Ishikawa (cell line): Measurements from ENCODE around the gene IKZF3.

Experiments used
- CEBPB ChIP-seq: IDR thresholded peaks from 2 replicates; pipeline ENCODE4 v1.6.1; 2012
- CREB1 ChIP-seq: IDR thresholded peaks from 2 replicates; pipeline ENCODE4 v1.6.1; 2012; ENCODE audit warnings: low read depth
- EGR1 ChIP-seq: IDR thresholded peaks from 2 replicates; pipeline ENCODE4 v1.6.1; 2012
- EP300 ChIP-seq: IDR thresholded peaks from 2 replicates; pipeline ENCODE4 v1.6.1; 2012; ENCODE audit warnings: borderline replicate concordance
- FOXM1 ChIP-seq: IDR thresholded peaks from 2 replicates; pipeline ENCODE4 v1.6.1; 2012; ENCODE audit warnings: low read depth, borderline replicate concordance
- NFIC ChIP-seq: IDR thresholded peaks from 2 replicates; pipeline ENCODE4 v1.6.1; 2012
- RAD21 ChIP-seq: IDR thresholded peaks from 2 replicates; pipeline ENCODE4 v1.6.1; 2012; ENCODE audit warnings: low read depth
- TAF1 ChIP-seq: IDR thresholded peaks from 2 replicates; pipeline ENCODE4 v1.6.1; 2012; ENCODE audit warnings: low read depth, mild to moderate bottlenecking
- TCF12 ChIP-seq: IDR thresholded peaks from 2 replicates; pipeline ENCODE4 v1.6.1; 2012; ENCODE audit warnings: low read depth
- TEAD4 ChIP-seq: IDR thresholded peaks from 2 replicates; pipeline ENCODE4 v1.6.1; 2012
- YY1 ChIP-seq: IDR thresholded peaks from 2 replicates; pipeline ENCODE4 v1.6.1; 2012; ENCODE audit warnings: low read depth
- ZBTB7A ChIP-seq: IDR thresholded peaks from 2 replicates; pipeline ENCODE4 v1.6.1; 2012; ENCODE audit warnings: low read depth
- TF ChIP-seq, protein P1 (sequence below): IDR thresholded peaks from 2 replicates; pipeline ENCODE4 v1.6.1; 2012
- TF ChIP-seq, protein P2 (sequence below): IDR thresholded peaks from 2 replicates; pipeline ENCODE4 v1.6.1; 2012; ENCODE audit warnings: low read depth, mild to moderate bottlenecking
- TF ChIP-seq, protein P3 (sequence below): IDR thresholded peaks from 2 replicates; pipeline ENCODE4 v1.6.1; 2012

Gene IKZF3

DNA sequence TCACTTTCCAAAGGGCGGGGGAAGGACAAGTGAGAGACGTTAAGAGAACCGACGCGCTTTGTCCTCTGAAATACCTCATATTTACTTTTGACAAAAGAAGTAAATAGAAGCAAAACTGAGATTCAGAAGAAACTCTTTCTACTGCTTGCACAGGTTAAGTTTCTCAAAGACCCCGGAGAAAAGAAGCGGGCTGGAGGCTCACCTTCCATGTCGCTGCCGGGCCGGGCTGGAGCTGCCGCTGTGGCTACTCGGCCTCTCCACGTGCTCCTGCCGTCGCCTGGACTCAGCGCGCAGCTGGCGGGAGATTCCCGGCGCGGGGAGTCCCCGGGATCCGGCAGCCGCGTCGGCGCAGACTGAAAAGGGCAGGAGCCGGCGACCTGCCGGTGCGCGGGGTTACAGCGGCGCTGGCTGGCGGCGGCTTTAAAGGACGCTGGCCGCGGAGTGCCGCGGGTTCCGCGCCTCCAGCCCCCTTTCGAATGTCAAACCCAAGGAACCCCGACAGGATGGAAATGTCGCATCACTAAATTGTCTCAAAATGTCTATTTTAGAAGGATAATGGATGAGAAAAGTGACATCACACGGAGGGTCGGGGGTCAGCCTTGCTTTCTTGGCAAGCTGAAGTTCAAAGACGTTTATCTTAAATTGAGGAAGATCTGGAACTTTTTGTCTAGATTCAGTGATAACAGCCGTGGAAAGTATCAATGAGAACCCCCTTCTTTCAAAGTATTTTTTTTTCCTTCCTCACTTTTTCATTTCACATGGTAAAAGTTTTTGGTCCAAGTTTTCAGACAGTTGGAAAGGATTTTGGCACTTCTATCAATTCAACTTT lies at the start of gene IKZF3:
TSS of gene IKZF3 (minus strand) at position 395 of the 829 bp plus-strand sequence. CDS start at position 209, 186 bp downstream.
- TF ChIP-seq, protein P1, sequence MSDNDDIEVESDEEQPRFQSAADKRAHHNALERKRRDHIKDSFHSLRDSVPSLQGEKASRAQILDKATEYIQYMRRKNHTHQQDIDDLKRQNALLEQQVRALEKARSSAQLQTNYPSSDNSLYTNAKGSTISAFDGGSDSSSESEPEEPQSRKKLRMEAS, result peak; percentile 97
- peak; percentile 45; the same call in 1 of the 2 replicates for TF ChIP-seq RAD21
- no peak for TF ChIP-seq TAF1

DNA sequence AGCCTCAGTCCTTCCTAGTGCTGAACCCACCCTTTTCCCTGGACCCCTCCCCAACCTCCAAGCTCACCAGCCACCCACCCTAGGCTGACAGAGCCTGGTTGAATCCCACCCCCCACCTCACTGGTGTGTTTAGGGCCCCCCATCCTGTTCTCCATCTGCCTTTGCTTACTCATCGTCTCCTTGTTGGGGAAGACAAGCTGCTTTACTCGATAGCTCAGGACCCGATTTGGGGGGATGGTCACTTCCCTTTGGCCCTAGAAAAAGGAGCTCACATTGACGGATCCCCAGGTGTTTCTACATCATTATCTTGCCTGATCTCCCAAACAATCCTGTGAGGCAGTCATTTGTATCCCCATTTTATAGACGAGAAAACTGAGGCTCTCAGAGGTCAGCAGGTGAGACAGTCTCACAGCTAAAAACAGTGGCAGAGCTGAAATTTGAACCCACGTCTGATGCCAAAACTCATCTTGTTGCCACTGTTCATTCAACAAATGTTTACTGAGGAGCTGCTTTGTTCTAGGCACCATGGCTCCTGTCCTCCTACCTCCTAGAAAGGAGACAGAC lies 44.8 kb upstream of the IKZF3 start:
- TF ChIP-seq CREB1 (no peak), FOXM1 (no peak), TEAD4 (no peak), YY1 (no peak), CEBPB (no peak), EP300 (no peak)
- TF ChIP-seq, protein P2, sequence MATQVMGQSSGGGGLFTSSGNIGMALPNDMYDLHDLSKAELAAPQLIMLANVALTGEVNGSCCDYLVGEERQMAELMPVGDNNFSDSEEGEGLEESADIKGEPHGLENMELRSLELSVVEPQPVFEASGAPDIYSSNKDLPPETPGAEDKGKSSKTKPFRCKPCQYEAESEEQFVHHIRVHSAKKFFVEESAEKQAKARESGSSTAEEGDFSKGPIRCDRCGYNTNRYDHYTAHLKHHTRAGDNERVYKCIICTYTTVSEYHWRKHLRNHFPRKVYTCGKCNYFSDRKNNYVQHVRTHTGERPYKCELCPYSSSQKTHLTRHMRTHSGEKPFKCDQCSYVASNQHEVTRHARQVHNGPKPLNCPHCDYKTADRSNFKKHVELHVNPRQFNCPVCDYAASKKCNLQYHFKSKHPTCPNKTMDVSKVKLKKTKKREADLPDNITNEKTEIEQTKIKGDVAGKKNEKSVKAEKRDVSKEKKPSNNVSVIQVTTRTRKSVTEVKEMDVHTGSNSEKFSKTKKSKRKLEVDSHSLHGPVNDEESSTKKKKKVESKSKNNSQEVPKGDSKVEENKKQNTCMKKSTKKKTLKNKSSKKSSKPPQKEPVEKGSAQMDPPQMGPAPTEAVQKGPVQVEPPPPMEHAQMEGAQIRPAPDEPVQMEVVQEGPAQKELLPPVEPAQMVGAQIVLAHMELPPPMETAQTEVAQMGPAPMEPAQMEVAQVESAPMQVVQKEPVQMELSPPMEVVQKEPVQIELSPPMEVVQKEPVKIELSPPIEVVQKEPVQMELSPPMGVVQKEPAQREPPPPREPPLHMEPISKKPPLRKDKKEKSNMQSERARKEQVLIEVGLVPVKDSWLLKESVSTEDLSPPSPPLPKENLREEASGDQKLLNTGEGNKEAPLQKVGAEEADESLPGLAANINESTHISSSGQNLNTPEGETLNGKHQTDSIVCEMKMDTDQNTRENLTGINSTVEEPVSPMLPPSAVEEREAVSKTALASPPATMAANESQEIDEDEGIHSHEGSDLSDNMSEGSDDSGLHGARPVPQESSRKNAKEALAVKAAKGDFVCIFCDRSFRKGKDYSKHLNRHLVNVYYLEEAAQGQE, result no peak
- TF ChIP-seq, protein P3, sequence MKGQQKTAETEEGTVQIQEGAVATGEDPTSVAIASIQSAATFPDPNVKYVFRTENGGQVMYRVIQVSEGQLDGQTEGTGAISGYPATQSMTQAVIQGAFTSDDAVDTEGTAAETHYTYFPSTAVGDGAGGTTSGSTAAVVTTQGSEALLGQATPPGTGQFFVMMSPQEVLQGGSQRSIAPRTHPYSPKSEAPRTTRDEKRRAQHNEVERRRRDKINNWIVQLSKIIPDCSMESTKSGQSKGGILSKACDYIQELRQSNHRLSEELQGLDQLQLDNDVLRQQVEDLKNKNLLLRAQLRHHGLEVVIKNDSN, result no peak

DNA sequence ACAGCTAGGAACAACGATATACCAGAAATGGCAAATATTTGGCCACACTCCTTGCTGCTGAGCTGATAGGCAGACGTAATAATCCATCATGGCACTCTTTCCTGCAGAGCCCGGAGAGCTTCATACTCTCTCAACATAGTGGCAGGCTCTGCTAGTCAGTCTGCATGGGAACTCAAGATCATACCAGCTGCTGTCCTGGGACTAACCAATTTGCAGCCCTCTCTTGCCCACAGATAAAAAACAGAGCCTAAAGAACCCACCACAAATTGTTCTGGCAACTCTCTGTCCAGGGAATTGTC lies 40.8 kb upstream of the IKZF3 start:
- no peak for TF ChIP-seq ZBTB7A
- TF ChIP-seq, protein P3, result no peak
- TF ChIP-seq TCF12, result no peak
- no peak for TF ChIP-seq CREB1
- no peak for TF ChIP-seq EGR1
- TF ChIP-seq TAF1, result no peak
- no peak for TF ChIP-seq FOXM1
- TF ChIP-seq RAD21, result no peak
- no peak for TF ChIP-seq TEAD4
- TF ChIP-seq, protein P2, result no peak
- TF ChIP-seq YY1, result no peak
- no peak for TF ChIP-seq NFIC
- no peak for TF ChIP-seq EP300
- no peak for TF ChIP-seq CEBPB
- TF ChIP-seq, protein P1, result no peak

DNA sequence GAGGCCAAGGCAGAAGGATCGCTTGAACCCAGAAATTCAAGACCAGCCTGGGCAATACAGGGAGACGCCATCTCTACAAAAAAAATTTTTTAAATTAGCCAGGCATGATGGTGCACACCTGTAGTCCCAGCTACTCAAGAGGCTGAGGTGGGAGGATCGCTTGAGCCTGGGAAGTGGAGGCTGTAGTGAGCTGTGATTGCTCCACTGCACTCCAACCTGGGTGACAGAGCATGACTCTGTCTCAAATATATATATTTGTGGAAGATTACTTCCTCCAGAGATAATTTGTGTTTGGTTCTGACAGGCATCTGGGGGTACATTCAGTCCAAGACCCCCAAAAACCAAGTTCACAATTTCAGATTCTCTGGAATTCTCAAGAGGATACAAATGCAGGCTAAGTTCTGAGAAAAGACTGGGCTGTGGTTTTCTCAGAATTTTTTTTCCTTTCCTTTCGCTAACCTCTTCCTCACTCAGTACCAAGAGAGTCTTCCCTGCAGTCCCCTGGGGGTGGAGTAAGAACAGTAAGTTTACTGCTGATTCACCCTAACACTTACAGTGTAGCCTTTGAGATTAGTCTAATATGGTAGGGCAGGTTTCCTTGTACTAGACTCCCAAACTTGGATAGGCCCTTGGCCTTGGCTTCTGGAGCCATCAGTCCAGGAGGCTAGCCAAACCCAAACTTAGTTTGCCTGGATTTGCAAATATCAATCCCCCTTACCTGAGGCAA lies 39.2 kb upstream of the IKZF3 start:
- TF ChIP-seq TAF1, result no peak
- no peak for TF ChIP-seq ZBTB7A
- TF ChIP-seq EP300, result no peak
- TF ChIP-seq NFIC, result no peak
- no peak for TF ChIP-seq FOXM1
- TF ChIP-seq, protein P1, result no peak
- no peak for TF ChIP-seq CEBPB
- no peak for TF ChIP-seq TCF12
- TF ChIP-seq, protein P3, result no peak
- TF ChIP-seq, protein P2, result no peak
- TF ChIP-seq TEAD4, result no peak
- TF ChIP-seq RAD21, result no peak
- TF ChIP-seq CREB1, result no peak
- TF ChIP-seq YY1, result no peak
